GM21619 (cell line): ENCODE data around the gene THBS2.

Experiments
- ATAC-seq: cut with Tn5 transposase; IDR thresholded peaks from one replicate; pipeline ENCODE4 v1.9.1; 2021; ENCODE audit not compliant: unreplicated experiment

Gene THBS2

DNA sequence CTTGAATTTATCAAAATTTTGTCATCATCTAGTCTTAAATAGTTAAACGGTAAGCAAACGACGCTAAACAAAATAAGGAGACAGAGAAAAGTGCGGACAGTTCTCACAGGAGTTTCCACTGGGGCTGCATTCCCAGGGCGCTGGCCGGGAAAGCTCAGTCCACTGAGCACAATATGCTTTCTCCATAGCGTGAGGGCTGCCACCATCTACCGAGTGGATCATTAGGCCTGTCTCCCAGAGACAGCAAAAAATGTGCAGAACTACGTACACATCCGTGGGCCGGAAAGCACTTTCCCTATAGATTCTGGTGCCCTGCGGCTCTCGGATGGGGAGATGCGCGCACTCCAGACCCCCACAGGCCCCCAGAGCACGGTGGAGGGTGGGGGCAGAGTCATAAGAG is 84.9 kb downstream of the THBS2 start:
- no peak for ATAC-seq

DNA sequence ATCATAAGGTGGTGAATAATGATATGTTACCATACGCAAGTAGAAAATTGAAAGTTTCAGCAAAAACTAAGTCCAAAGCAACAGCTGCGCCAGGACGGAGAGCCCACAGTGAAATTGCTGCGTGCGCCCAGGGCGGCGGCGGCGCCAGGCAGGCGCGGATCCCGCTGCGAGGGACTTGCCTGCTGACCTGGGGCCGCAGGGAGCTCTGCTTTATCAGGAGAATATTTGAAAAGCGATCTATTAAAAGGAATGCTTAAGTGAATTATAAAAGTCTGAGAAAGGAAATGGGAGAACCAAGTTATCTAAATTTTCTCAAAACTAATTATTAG is 85.4 kb downstream of the THBS2 start:
- no peak for ATAC-seq

DNA sequence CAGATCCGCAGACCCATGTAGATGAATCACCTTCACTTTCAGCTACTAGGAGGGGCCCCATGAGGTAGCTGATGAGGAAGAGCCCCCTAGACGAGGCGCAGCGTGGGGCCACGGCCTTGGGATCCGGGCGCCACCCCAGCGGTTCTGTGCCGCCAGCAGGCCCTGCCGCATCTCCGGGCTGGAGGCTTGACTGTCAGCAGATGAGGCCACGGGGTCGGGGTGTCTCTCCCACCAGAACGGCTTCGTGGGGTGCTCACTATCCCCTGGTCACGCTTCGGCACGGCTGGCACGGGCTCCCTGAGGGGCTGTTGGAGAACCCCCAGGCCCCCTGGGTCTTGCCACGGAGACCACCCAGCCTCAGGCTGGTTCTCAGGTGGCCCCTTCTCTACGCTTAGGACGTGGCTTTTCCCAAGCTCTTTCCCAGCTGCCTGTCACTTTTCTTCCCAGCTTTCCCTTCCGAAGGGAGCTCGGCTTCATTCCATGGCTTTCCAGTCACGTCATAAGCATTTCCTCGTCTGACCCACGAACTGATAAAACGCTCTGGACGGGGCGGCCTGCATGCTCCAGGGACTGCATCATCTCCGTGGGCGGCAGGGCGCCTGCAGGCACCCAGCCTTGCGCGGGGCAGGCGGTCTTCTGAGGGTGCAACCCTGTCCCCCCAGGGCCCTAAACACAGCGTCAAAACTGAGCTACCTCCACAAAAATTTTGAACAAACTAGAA is 85.9 kb downstream of the THBS2 start:
- ATAC-seq = no peak

DNA sequence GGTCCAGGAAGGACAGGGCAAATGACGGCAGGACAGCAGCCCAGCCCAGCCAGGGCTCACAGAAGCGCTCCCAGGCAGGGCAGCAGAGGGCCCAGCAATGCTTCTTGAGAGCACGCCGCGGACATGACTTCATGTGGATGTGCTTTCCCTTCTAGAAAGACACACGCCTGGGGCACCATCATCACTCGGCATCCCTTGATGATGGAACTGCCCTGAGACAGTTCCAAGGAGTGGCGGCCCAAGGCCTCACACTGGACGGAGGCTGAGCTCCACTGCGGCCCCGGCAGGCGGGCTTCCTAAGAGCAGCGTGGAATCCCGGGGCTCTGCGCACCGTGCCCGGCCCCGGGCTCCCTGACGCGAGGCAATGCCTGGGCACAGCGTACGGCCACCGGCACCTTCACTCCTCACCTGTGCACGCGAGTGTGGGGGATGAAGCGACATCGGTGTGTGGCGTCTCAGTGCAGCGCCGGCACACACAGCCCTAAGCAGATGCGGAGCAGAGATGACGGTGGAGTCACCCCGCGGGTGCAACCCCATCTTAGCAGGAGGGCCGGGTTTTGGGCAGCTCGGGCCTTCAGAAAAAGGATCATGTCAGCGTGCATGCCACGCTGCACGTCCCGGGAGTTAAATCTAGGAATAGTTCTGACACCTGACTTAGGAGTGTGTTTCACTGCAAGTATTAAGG is 86.6 kb downstream of the THBS2 start:
- ATAC-seq = no peak
